Occipital lobe (tissue), 2 donors: Measurements from ENCODE around the gene MYO19. TPM values are rescaled to one million over a fixed set of nuclear protein-coding genes. Genes with fewer than 3 reads are reported as not detected.
A peak's percentile ranks its signal among the peaks of the same experiment; 100 is the strongest.

ENCODE experiments used
- DNase-seq: peaks from one replicate; lab custom pipeline; 2025; lab: John Stamatoyannopoulos, UW
- total RNA-seq: library from RNA; depleted of rRNA; stranded (reverse); fragments of >200 nt; gene quantifications from one replicate; pipeline ENCODE4 v1.2.3, GENCODE V29; 2014

The MYO19 gene
- 33.8 TPM for total RNA-seq

DNA sequence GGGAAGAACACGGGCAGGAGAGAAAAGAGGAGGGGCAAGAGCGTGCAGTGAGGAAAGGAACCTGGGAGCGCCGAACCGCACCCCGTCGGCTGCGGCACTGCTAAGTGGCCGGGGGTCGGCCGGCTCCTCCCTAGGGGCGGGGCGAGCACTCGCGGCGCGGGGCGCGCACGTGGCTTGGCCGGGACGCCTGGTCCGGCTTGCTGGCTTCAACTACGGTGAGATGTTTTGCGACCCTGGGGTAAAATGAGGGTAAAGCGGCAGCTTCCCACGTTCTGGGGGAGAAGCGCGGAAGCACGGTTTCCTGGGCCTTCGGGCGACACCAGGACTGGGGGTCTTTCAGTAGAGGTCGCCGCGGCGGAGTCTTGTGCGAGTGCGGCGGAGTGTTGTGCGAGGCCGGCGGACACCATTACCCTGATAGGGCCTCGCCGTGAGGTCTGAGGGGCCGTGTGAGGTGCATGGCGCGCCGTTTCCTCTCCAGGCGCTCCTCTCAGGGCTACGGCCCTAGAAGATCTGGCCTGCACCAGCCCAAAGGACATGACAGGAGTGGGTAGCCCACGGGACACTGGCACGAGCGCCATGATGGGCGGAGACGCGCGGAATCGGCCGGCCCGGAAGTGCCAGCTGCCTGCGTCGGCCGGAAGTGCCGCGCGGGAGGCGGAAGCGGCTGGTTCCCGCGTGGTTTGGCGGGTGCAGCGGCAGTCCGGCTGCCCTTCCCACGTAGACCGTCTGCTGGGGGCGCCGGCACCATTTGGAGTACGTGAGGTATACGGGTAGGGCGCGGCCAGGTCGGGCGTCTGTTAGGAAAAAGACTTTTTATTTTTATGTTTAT lies at the start of gene MYO19, which contains the start of gene PIGW:
MYO19 (minus strand) TSS at position 29 of the 829 bp plus-strand sequence. CDS start 2,330 bp downstream, outside the sequence.
PIGW (plus strand) TSS at position 148 of the 829 bp plus-strand sequence. CDS start 2,115 bp downstream, outside the sequence.
- DNase-seq, result peak; percentile 85

DNA sequence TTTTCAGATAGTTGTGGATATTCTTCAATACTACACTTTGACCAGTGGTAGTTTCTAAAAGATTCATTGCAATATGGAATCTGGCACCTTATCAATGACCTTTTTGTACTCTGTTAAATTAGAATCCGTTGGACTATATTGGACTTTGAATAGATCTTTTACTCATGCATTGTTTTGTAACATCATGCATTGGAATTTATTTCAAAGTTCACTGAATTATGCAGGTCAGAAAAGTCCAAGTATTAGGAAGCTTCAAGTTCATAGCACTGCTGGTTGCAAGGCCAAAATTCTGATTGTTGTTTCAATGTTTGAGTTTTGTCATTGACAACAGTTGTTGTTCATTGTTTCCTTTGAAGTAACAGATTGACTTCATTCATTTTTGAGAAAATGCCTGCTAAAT lies 49.1 kb upstream of the MYO19 start:
- no peak for DNase-seq

- no peak for DNase-seq
Observed at GRCh38 chr17:36578671-36579070, 44.0 kb upstream of the MYO19 start.

DNA sequence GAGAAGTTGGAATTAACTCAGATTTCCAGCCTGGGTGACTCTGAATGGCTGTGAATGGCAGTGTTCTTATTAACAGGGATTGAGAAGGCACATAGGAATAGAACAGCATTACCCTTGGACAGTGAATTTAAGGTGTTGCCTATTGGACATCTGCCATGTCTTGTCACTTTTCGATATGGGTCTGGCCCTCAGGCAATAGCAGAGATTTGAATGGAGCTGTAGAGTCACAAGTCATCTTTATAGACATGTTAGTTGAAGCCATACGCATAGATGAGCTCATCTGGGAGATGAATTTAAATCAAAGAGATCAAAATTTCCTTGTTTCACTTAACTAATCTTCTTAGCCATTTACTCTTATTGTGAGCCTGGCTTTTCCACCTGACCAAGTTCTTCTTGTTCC lies 42.1 kb upstream of the MYO19 start:
- no peak for DNase-seq

- DNase-seq, result no peak
Observed at GRCh38 chr17:36575028-36575427, 40.4 kb upstream of the MYO19 start.

DNA sequence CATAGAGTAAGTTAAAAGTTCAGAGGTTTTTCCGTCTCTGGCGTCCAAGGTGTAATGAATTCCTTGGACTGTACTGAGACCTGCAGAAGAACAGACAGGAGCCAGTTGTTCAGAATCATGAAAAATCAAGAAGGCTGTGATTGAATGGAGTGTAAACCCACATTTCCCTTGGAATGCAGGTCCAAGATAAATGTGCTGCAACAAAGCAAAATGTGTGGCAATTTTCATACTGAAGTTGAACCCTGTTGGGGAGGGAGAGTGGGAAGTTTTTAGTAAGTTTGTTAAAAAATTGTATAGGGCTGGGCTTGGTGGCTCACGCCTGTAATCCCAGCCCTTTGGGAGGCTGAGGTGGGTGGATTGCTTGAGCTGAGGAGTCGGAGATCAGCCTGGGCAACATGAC lies 31.4 kb upstream of the MYO19 start:
- DNase-seq, result no peak

- DNase-seq, result no peak
Observed at GRCh38 chr17:36553459-36553858, 18.8 kb upstream of the MYO19 start.

DNA sequence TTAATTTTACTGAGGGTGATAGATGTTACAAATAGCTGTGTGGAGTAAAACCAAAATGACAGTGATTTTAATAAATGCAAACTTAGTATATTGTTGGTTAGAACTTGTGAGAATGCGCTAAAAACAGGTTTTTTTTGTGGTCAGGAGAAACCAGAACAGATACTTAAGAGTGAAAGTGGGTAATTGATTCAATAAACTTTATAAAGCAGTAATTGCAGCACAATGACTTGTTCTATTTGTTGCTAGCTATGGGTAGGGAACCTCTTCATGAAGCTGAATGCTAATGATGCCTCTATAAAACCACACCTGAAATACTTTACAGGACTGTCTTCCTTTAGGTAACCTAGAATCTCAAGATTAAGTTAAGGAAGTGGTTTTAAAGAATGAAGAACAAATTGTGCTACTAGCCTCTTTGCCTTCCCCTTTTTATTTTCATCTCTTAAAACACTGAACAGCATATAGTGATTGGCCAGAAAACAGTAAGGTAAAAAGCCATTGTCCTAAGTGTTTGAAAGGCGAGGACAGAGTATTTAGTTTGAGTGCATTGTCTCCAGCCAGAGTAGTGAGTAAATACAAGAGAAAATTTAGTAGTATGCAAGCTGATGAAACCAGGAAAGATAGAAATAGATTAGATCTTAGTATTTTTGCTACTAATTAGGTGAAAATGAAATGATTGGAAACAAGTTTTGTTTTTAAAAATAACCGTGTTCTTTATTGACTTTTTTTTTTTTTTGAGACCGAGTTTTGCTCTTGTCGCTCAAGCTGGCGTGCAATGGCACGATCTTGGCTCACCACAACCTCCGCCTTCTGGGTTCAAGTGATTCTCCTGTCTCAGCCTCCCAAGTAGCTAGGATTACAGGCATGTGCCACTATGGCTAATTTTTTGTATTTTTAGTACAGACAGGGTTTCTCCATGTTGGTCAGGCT lies 16.1 kb upstream of the MYO19 start:
- no peak for DNase-seq

GRCh38 chr17:36547776-36548175 lies 13.1 kb upstream of the MYO19 start:
- DNase-seq, result no peak

GRCh38 chr17:36546418-36547093 lies 11.9 kb upstream of the MYO19 start:
- DNase-seq, result no peak

DNA sequence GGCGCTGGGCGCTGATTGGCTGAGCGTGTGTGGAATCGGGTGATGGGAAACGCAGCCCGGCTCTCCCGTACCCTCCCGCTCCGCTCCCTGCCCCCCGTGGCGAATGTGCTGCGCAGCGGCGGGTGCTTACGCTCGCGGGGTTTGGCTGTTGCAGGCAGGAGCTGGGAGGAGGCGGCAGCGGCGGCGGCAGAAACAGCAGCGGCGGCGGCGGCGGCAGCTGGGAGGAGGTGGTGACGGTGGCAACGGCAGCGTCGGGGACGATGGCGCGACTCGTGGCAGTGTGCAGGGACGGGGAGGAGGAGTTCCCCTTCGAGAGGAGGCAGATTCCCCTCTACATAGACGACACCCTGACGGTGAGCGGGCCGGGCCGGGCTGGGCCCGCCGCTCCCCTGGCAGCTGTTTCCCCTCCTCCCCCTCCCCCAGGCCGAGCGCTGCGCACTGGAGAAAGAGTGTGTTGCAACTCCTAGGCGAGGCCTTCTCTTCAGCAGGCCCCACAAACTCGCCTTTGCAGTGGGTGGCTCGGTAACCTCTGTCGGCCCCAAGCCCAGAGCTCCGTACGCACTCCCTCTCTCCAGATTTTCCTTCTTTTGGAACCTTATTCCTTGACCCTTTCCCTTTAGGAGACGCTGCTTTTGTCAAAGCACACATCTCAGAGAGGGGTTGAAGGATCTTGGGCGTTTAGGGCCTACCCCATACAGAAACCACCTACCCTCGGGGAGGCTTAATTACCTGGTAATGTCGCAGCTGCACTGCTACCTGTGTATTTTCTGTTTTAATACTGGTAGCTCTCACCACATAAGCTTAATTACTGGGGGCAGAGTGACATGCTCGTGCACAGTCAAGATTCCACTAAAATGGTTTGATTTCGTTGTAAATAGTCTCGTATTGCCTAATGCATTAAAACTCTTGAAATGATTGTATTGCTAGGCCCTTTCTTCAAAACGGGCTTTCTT lies 11.1 kb upstream of the MYO19 start:
- peak; percentile 92 for DNase-seq

GRCh38 chr17:36545077-36545464 lies 10.4 kb upstream of the MYO19 start:
- DNase-seq, result no peak

- peak; percentile 90 for DNase-seq
Observed at GRCh38 chr17:36544307-36545076, 9.8 kb upstream of the MYO19 start, which contains the start of gene GGNBP2. TSS of gene GGNBP2 (plus strand) at chr17:36544919. CDS start at chr17:36545725, 806 bp downstream.

GRCh38 chr17:36544044-36544306 lies 9.3 kb upstream of the MYO19 start:
- peak; percentile 33 for DNase-seq

DNA sequence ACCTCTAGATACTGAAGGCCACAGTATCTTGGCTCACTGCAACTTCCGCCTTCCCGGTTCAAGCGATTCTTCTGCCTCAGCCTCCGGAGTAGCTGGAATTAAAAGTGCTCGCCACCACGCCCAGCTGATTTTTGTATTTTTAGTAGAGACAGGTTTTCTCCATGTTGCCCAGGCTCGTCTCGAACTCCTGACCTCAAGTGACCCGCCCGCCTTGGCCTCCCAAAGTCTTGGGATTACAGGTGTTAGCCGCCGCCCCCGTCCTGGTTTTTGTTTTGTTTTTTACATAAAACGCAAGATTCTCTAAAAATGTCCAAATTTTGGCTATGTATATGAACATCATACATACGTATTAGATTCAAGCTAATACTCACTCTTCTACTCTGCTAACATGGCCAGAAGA lies 8.1 kb upstream of the MYO19 start:
- DNase-seq, result no peak

DNA sequence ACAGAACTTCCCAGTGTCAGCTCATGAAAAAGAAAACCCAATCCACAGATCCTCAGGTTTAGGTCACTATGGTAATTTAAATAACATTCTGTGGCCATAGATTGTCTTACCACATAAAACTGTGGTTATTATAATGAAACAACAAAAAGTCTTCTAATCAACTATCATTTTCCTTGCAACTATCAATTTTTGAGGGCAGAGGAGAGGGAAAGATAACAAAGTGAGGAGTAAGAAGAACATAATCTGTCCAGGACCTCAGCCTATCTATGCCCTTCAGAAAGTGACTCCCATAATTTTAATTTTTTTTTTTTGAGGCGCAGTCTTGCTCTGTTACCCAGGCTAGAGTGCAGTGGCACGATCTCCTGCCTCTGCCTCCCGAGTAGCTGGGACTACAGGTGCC lies 6.0 kb upstream of the MYO19 start:
- no peak for DNase-seq

- no peak for DNase-seq
Observed at GRCh38 chr17:36535669-36536081, 1.0 kb upstream of the MYO19 start.

- peak; percentile 30 for DNase-seq
Observed at GRCh38 chr17:36533935-36534839, 481 bp downstream of the MYO19 start.
